Measurements from ENCODE around the gene CYB5R4. TPM values are rescaled to one million over a fixed set of nuclear protein-coding genes. Genes with fewer than 3 reads are reported as not detected.

Gene CYB5R4
- total RNA-seq, 1 experiment from 2014 or later = 22.5 TPM

- no peak for DNase-seq (ENCODE audit: low read depth)
Observed at GRCh38 chr6:83984411-83984810, 124.9 kb downstream of the CYB5R4 start.

- no peak for DNase-seq (ENCODE audit: low read depth)
Observed at GRCh38 chr6:83985308-83985713, 125.8 kb downstream of the CYB5R4 start.

GRCh38 chr6:83985715-83986114 is 126.2 kb downstream of the CYB5R4 start:
- DNase-seq (ENCODE audit: low read depth) = no peak

DNA sequence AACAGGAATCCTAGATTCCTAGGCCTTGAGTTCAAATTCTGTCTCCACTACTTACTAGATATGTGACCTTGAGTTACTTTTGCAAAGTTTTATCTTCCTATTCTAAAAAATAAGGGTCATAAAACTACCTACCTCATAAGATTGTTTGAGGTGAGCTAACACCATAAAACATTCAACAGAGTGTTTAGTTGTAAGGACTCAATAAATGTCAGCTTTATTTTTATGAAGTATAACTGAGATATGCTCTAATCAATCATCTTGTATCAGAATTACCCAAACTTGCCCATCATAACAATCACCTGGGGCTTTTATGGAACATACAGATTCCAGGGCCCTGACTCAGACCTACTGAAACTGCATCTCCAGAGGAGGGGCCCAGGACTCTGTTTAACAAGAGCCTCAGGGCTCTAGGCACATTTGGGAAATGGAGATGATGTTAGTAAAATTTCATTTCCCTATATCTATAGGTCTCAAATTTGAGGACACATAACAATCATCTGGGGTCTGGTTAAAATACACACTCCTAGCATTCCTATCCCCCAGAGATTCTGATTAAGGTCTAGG is 138.6 kb downstream of the CYB5R4 start:
- DNase-seq (ENCODE audit: low read depth) = no peak

- no peak for DNase-seq (ENCODE audit: low read depth)
Observed at GRCh38 chr6:84001119-84001518, 141.6 kb downstream of the CYB5R4 start.

- no peak for DNase-seq (ENCODE audit: low read depth)
Observed at GRCh38 chr6:84002226-84002625, 142.7 kb downstream of the CYB5R4 start.

DNA sequence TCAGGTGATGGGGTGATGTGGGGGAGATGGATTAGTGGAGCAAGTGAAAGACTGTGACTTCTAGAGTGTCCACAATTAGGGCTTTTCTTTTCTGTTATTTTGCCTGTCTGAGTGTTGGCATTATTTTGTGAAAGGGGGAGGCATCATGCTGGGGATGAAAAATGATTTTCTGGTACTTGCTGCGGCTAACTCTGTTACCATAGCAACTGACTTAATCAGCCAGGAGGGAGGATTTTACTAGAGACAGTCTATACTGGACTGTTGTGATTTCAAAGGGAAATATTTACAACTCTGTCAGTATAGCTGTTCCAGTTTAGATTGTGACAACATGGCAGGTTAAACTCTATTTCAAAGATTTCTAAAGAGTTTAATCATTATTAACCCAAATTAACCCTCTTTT is 143.6 kb downstream of the CYB5R4 start:
- no peak for DNase-seq (ENCODE audit: low read depth)

GRCh38 chr6:84003654-84004053 is 144.2 kb downstream of the CYB5R4 start:
- DNase-seq (ENCODE audit: low read depth) = no peak

- no peak for DNase-seq (ENCODE audit: low read depth)
Observed at GRCh38 chr6:84007871-84008270, 148.4 kb downstream of the CYB5R4 start.

GRCh38 chr6:84013354-84013753 is 153.9 kb downstream of the CYB5R4 start:
- DNase-seq (ENCODE audit: low read depth) = no peak

GRCh38 chr6:84013931-84014330 is 154.4 kb downstream of the CYB5R4 start:
- no peak for DNase-seq (ENCODE audit: low read depth)

DNA sequence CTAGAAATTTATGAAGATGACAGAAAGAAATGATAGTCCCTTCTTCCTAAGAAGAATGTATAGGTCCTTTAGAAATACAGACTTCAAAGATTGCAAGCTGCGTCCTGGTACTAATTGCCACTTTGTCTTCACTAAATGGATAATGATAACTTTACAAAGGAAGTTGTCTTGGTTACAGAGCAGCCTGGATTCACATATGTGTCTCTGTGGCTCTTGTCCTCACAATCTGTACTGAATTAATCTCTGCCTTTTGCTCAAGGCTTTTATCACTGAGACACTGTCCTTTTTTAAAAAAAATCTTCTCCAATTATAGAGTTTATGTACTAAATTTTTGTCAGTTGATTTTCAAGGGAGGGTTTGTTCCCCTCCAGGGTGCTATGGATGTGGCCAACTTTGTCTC is 156.5 kb downstream of the CYB5R4 start:
- DNase-seq (ENCODE audit: low read depth) = no peak

Other genes with a start within 250 kb of the CYB5R4 start
- not detected in 2 replicates for gene SNAP91, start 150.6 kb upstream of the CYB5R4 start, total RNA-seq (2014; rRNA removed; shearing (Covaris generic))
- gene RIPPLY2, start 6.3 kb upstream of the CYB5R4 start, total RNA-seq (2014; rRNA removed; shearing (Covaris generic)) = not detected in 2 replicates
- 6.6 and 8.4 TPM in 2 replicates for gene MRAP2, start 174.1 kb downstream of the CYB5R4 start, total RNA-seq (2014; rRNA removed; shearing (Covaris generic))

Measured in RPMI7951 (cell line).